ENCODE data around the gene ZNF575.

Gene ZNF575

GRCh38 chr19:43532962-43533545, at the start of gene ZNF575:
Gene ZNF575, plus strand, starts transcription at chr19:43533188. Its CDS starts 1,235 bp downstream, at chr19:43534423.
- peak; percentile 93 for DNase-seq (ENCODE audit: low spot score)

GRCh38 chr19:43483281-43483680, 49.7 kb upstream of the ZNF575 start:
- no peak for DNase-seq (ENCODE audit: low spot score)

- DNase-seq (ENCODE audit: low spot score): no peak
Observed at GRCh38 chr19:43485951-43486350, 47.0 kb upstream of the ZNF575 start.

- DNase-seq (ENCODE audit: low spot score): no peak
Observed at GRCh38 chr19:43486412-43486811, 46.6 kb upstream of the ZNF575 start.

GRCh38 chr19:43488179-43488578, 44.8 kb upstream of the ZNF575 start:
- no peak for DNase-seq (ENCODE audit: low spot score)

- no peak for DNase-seq (ENCODE audit: low spot score)
Observed at GRCh38 chr19:43489310-43489709, 43.7 kb upstream of the ZNF575 start.

GRCh38 chr19:43489979-43490599, 42.9 kb upstream of the ZNF575 start:
- DNase-seq (ENCODE audit: low spot score): no peak

- no peak for DNase-seq (ENCODE audit: low spot score)
Observed at GRCh38 chr19:43490759-43491158, 42.2 kb upstream of the ZNF575 start.

GRCh38 chr19:43495082-43495481, 37.9 kb upstream of the ZNF575 start:
- DNase-seq (ENCODE audit: low spot score): no peak

- DNase-seq (ENCODE audit: low spot score): no peak
Observed at GRCh38 chr19:43496960-43497359, 36.0 kb upstream of the ZNF575 start.

- DNase-seq (ENCODE audit: low spot score): no peak
Observed at GRCh38 chr19:43498233-43498842, 34.6 kb upstream of the ZNF575 start.

- DNase-seq (ENCODE audit: low spot score): no peak
Observed at GRCh38 chr19:43499042-43499441, 33.9 kb upstream of the ZNF575 start.

- DNase-seq (ENCODE audit: low spot score): peak; percentile 78
Observed at GRCh38 chr19:43501661-43502418, 31.1 kb upstream of the ZNF575 start.

GRCh38 chr19:43502419-43502976, 30.5 kb upstream of the ZNF575 start:
- no peak for DNase-seq (ENCODE audit: low spot score)

- DNase-seq (ENCODE audit: low spot score): peak; percentile 97
Observed at GRCh38 chr19:43503501-43504425, 29.2 kb upstream of the ZNF575 start.

GRCh38 chr19:43504426-43505185, 28.4 kb upstream of the ZNF575 start, which contains the start of gene PHLDB3:
Gene PHLDB3, minus strand, starts transcription at chr19:43504746. Its CDS starts 628 bp downstream, at chr19:43504118.
- DNase-seq (ENCODE audit: low spot score): no peak

GRCh38 chr19:43505186-43505456, 27.9 kb upstream of the ZNF575 start:
- DNase-seq (ENCODE audit: low spot score): no peak

- no peak for DNase-seq (ENCODE audit: low spot score)
Observed at GRCh38 chr19:43505941-43506340, 27.0 kb upstream of the ZNF575 start.

GRCh38 chr19:43506629-43507028, 26.4 kb upstream of the ZNF575 start:
- no peak for DNase-seq (ENCODE audit: low spot score)

GRCh38 chr19:43507880-43508279, 25.1 kb upstream of the ZNF575 start:
- DNase-seq (ENCODE audit: low spot score): no peak

GRCh38 chr19:43510713-43511112, 22.3 kb upstream of the ZNF575 start:
- DNase-seq (ENCODE audit: low spot score): no peak
